Spinal cord (tissue), 10 donors: ENCODE results near the gene TNNI2. TPM values are rescaled to one million over a fixed set of nuclear protein-coding genes. Genes with fewer than 3 reads are reported as not detected.

ENCODE experiments used
- DNase-seq, 6 donors: peaks; one replicate each; pipeline versions ENCODE4 v3.0.0 to v3.0.0-alpha.2; 2013 to 2015; ENCODE audit warnings: low spot score in 6 of 6, low read depth in 4 of 6
- H3K27ac ChIP-seq: one replicate; pipeline ENCODE4 v1.5.1; 2013; ENCODE audit warnings: low read depth, low read length, control low read depth
- H3K27me3 ChIP-seq: one replicate; pipeline ENCODE4 v1.6.1; 2013; ENCODE audit warnings: low read length; ENCODE audit not compliant: control insufficient read depth, insufficient read depth
- H3K36me3 ChIP-seq: one replicate; pipeline ENCODE4 v1.6.1; 2013; ENCODE audit warnings: low read length; ENCODE audit not compliant: control insufficient read depth, insufficient read depth
- H3K4me1 ChIP-seq: one replicate; pipeline ENCODE4 v1.6.1; 2013; ENCODE audit warnings: low read length; ENCODE audit not compliant: control insufficient read depth, insufficient read depth
- H3K4me3 ChIP-seq: one replicate; pipeline ENCODE4 v1.5.1; 2013; ENCODE audit warnings: low read depth, low read length, control low read depth
- H3K9me3 ChIP-seq: one replicate; pipeline ENCODE4 v1.6.1; 2013; ENCODE audit warnings: low read length; ENCODE audit not compliant: control insufficient read depth, insufficient read depth
- WGBS: methylation state at CpG from one replicate; pipeline ENCODE4 v1.1.5; 2013; ENCODE audit warnings: missing lambda C conversion rate; ENCODE audit not compliant: insufficient coverage; 5-methylcytosine and 5-hydroxymethylcytosine counted together
- polyA plus RNA-seq, 2 donors: library from polyadenylated mRNA; unstranded; fragments of 120-200 nt; gene quantifications; one replicate each; pipeline ENCODE4 v1.2.1, GENCODE V29; 2013; ENCODE audit not compliant: insufficient read length in 2 of 2
- total RNA-seq, 2 donors: library from RNA; depleted of rRNA in 1 of 2; stranded (reverse); fragments of 120-200 nt in 1 of 2; fragments of >200 nt in 1 of 2; gene quantifications; one replicate each; pipeline versions ENCODE4 v1.2.3 to v1.2.4, GENCODE V29; 2013 to 2014
- donor health status: healthy.

The TNNI2 gene
- total and polyA plus RNA-seq, 4 donors, result 0.35 to 9.4 (median 1.4) TPM

- Histone ChIP-seq H3K4me1 (peaks cover 5% of the 10 kb centered on the region), H3K4me3 (no peak overlapping the region), H3K36me3 (no peaks in the 10 kb centered on the region), H3K27me3 (peaks cover 2% of the 10 kb centered on the region), H3K27ac (no peak overlapping the region), H3K9me3 (no peaks in the 10 kb centered on the region)
- WGBS, result 89% methylated on average over 1 of the region's 1 CpG
- DNase-seq, result no peak
These were observed 6.3 kb downstream of the TNNI2 start for GRCh38 chr11:1845095-1845429.

- no peak for DNase-seq
- Histone ChIP-seq H3K9me3 (no peaks in the 10 kb centered on the region), H3K4me1 (peaks cover 5% of the 10 kb centered on the region), H3K27me3 (peaks cover 2% of the 10 kb centered on the region), H3K27ac (no peak overlapping the region), H3K36me3 (no peaks in the 10 kb centered on the region), H3K4me3 (no peak overlapping the region)
- WGBS, result 74% methylated on average over 20 of the region's 21 CpGs
These were observed 7.0 kb downstream of the TNNI2 start for GRCh38 chr11:1845561-1846452.

- peaks cover 5% of the 10 kb centered on the region for H3K4me1 ChIP-seq
- WGBS, result 82% methylated on average over 9 of the region's 9 CpGs
- peaks cover 2% of the 10 kb centered on the region for H3K27me3 ChIP-seq
- no peak overlapping the region for H3K4me3 ChIP-seq
- no peaks in the 10 kb centered on the region for H3K9me3 ChIP-seq
- no peaks in the 10 kb centered on the region for H3K36me3 ChIP-seq
- no peak overlapping the region for H3K27ac ChIP-seq
- no peak for DNase-seq
These were observed 7.7 kb downstream of the TNNI2 start for GRCh38 chr11:1846453-1846932.

- no peaks in the 10 kb centered on the region for H3K36me3 ChIP-seq
- no peak for DNase-seq
- H3K9me3 ChIP-seq, result no peaks in the 10 kb centered on the region
- no peak overlapping the region for H3K4me3 ChIP-seq
- no peak overlapping the region for H3K27ac ChIP-seq
- peaks cover 2% of the 10 kb centered on the region for H3K27me3 ChIP-seq
- H3K4me1 ChIP-seq, result peaks cover 5% of the 10 kb centered on the region
- 84% methylated on average over 31 of the region's 34 CpGs for WGBS
These were observed 8.4 kb downstream of the TNNI2 start for GRCh38 chr11:1847006-1847735.

- H3K9me3 ChIP-seq, result no peaks in the 10 kb centered on the region
- peaks cover 5% of the 10 kb centered on the region for H3K4me1 ChIP-seq
These were observed 9.3 kb downstream of the TNNI2 start for GRCh38 chr11:1847926-1848639.

GRCh38 chr11:1848640-1849430, 10.1 kb downstream of the TNNI2 start:
- H3K4me3 ChIP-seq, result no peak overlapping the region
- H3K27ac ChIP-seq, result no peak overlapping the region
- H3K27me3 ChIP-seq, result peaks cover 2% of the 10 kb centered on the region
- no peak for DNase-seq
- no peaks in the 10 kb centered on the region for H3K9me3 ChIP-seq
- 83% methylated on average over 14 of the region's 19 CpGs for WGBS
- H3K36me3 ChIP-seq, result no peaks in the 10 kb centered on the region
- H3K4me1 ChIP-seq, result peaks cover 4% of the 10 kb centered on the region

More at GRCh38 chr11:1847926-1848639, 9.3 kb downstream of the TNNI2 start:
- Histone ChIP-seq H3K27me3 (peaks cover 2% of the 10 kb centered on the region), H3K27ac (no peak overlapping the region), H3K4me3 (no peak overlapping the region), H3K36me3 (no peaks in the 10 kb centered on the region)
- 88% methylated on average over 14 of the region's 18 CpGs for WGBS
- DNase-seq, result no peak

GRCh38 chr11:1851468-1852180, 12.8 kb downstream of the TNNI2 start:
- no peak for DNase-seq
- no peaks in the 10 kb centered on the region for H3K9me3 ChIP-seq
- H3K4me3 ChIP-seq, result no peak overlapping the region
- H3K4me1 ChIP-seq, result no peaks in the 10 kb centered on the region
- WGBS, result 88% methylated on average over 20 of the region's 21 CpGs
- H3K27me3 ChIP-seq, result no peaks in the 10 kb centered on the region
- no peaks in the 10 kb centered on the region for H3K36me3 ChIP-seq
- H3K27ac ChIP-seq, result no peak overlapping the region

- Histone ChIP-seq H3K27ac (no peak overlapping the region), H3K4me3 (no peak overlapping the region), H3K27me3 (no peaks in the 10 kb centered on the region), H3K9me3 (no peaks in the 10 kb centered on the region), H3K36me3 (no peaks in the 10 kb centered on the region), H3K4me1 (no peaks in the 10 kb centered on the region)
- 87% methylated on average over 22 of the region's 25 CpGs for whole genome bisulfite sequencing
- DNase-seq, result no peak
These were observed 13.6 kb downstream of the TNNI2 start for GRCh38 chr11:1852271-1852876.
